K562 (cell line): ENCODE results near the gene EGFL7. TPM values are rescaled to one million over a fixed set of nuclear protein-coding genes. Genes with fewer than 3 reads are reported as not detected.

Experiments used
- FOXP1 ChIP-seq: sonication (generic); formaldehyde crosslinking; IDR thresholded peaks from 2 replicates; pipeline ENCODE4 v1.8.0; 2022; ENCODE audit warnings: mild to moderate bottlenecking, missing genetic modification reagents
- GATAD2B ChIP-seq: fragments of 450-650 bp; IDR thresholded peaks from 2 replicates; pipeline ENCODE4 v1.6.1; 2017; ENCODE audit warnings: mild to moderate bottlenecking, borderline replicate concordance
- TCFL5 ChIP-seq: fragments of 250-450 bp; sonication (Bioruptor Pico); conservative IDR thresholded peaks from 2 replicates; pipeline ENCODE4 v1.6.1; 2021; ENCODE audit warnings: mild to moderate bottlenecking, moderate library complexity, matching md5 sums
- ZBTB8A ChIP-seq: fragments of 450-650 bp; IDR thresholded peaks from 2 replicates; pipeline ENCODE4 v1.6.1; 2018; ENCODE audit warnings: mild to moderate bottlenecking, moderate library complexity; ENCODE audit not compliant: partially characterized antibody
- ZNF561 ChIP-seq: fragments of 450-650 bp; formaldehyde crosslinking; conservative IDR thresholded peaks from 2 replicates; pipeline ENCODE4 v1.4.0; 2020; ENCODE audit warnings: mild to moderate bottlenecking, moderate library complexity
- polyA plus RNA-seq, 8 experiments: library from polyadenylated mRNA; depleted of rRNA in 4 of 8; stranded (reverse) in 5 of 8; unstranded in 3 of 8; fragments of >200 nt; fragmentation: Nextera tagmentation in 2 of 8; fragmentation: Illumina TruSeq in 1 of 8; extraction: Ambion mirVana in 2 of 8; extraction: Trizol in 1 of 8; gene quantifications; 2 replicates each; pipeline versions ENCODE4 v1.2.1 to v1.2.3, GENCODE V29; 2011 to 2014; ENCODE audit warnings: inconsistent platforms in 1 of 8, missing spikeins in 1 of 8
- total RNA-seq, 7 experiments: library from RNA; depleted of rRNA in 6 of 7; stranded (reverse); fragments of >200 nt in 6 of 7; fragmentation: Illumina TruSeq in 2 of 7; extraction: Trizol in 2 of 7; gene quantifications; 2 replicates each; pipeline versions ENCODE4 v1.2.1 to v1.2.3, GENCODE V29; 2011 to 2021; ENCODE audit warnings: low replicate concordance in 1 of 7
- TF ChIP-seq, protein P1 (sequence below), 2 experiments: IDR thresholded peaks in 1 of 2; conservative IDR thresholded peaks in 1 of 2; 2 replicates each; pipeline ENCODE4 v1.6.1; 2016; ENCODE audit warnings: low read depth in 2 of 2, mild to moderate bottlenecking in 1 of 2, missing compliant biosample characterization in 1 of 2, missing genetic modification characterization in 1 of 2, moderate library complexity in 1 of 2
- TF ChIP-seq, protein P2 (sequence below): fragments of 450-650 bp; formaldehyde crosslinking; conservative IDR thresholded peaks from 2 replicates; pipeline ENCODE4 v1.4.0; 2022; ENCODE audit warnings: mild to moderate bottlenecking, missing genetic modification characterization
- TF ChIP-seq, protein P3 (sequence below): IDR thresholded peaks from 3 replicates; pipeline ENCODE4 v1.6.1; 2011; ENCODE audit warnings: borderline replicate concordance, mild to moderate bottlenecking, moderate library complexity; ENCODE audit not compliant: insufficient read length; ENCODE audit errors: extremely low read depth
- TF ChIP-seq, protein P4 (sequence below): sonication (generic); formaldehyde crosslinking; IDR thresholded peaks from 2 replicates; pipeline ENCODE4 v1.9.0; 2022; ENCODE audit warnings: mild to moderate bottlenecking, missing genetic modification reagents
- TF ChIP-seq, protein P5 (sequence below), 2 experiments: fragments of 450-650 bp in 1 of 2; sonication (generic) in 1 of 2; formaldehyde crosslinking in 1 of 2; IDR thresholded peaks in 1 of 2; conservative IDR thresholded peaks in 1 of 2; 2 replicates each; pipeline versions ENCODE4 v1.6.1 to v1.8.1; 2016 to 2023; ENCODE audit warnings: mild to moderate bottlenecking in 2 of 2, moderate library complexity in 2 of 2, inconsistent platforms in 1 of 2, missing genetic modification reagents in 1 of 2

EGFL7 gene
- total and polyA plus RNA-seq, 9 of the 15 experiments (the other 6 are each of a cell fraction or from before 2014, with no cell fraction given): 1.5 to 286 (median 55.5) TPM

DNA sequence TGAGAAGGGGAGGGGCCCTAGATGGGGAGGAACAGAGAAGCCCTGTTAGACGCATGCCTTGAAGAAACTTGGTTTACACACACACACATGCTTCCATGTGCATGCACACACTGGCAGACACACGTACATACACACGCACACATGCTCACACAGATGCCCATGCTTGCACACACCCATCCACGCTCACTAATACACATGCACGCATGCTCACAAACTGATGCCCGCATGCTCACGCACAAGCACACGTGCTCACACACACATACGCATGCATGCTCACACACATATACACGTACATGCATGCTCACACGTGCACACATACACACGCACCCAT is 32.1 kb upstream of the EGFL7 start (continued):
- TF ChIP-seq, protein P1, sequence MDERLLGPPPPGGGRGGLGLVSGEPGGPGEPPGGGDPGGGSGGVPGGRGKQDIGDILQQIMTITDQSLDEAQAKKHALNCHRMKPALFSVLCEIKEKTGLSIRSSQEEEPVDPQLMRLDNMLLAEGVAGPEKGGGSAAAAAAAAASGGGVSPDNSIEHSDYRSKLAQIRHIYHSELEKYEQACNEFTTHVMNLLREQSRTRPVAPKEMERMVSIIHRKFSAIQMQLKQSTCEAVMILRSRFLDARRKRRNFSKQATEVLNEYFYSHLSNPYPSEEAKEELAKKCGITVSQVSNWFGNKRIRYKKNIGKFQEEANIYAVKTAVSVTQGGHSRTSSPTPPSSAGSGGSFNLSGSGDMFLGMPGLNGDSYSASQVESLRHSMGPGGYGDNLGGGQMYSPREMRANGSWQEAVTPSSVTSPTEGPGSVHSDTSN (CRISPR knock-in tag; IDR thresholded peaks at IDR 0.05; ENCODE audit: low read depth): no peak
- TF ChIP-seq, protein P1 (tag; conservative IDR thresholded peaks at IDR 0.05; ENCODE audit: low read depth): no peak
- TF ChIP-seq, protein P2, sequence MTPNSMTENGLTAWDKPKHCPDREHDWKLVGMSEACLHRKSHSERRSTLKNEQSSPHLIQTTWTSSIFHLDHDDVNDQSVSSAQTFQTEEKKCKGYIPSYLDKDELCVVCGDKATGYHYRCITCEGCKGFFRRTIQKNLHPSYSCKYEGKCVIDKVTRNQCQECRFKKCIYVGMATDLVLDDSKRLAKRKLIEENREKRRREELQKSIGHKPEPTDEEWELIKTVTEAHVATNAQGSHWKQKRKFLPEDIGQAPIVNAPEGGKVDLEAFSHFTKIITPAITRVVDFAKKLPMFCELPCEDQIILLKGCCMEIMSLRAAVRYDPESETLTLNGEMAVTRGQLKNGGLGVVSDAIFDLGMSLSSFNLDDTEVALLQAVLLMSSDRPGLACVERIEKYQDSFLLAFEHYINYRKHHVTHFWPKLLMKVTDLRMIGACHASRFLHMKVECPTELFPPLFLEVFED (CRISPR knock-in tag): no peak
- TF ChIP-seq TCFL5 (CRISPR knock-in tag) (no peak), ZBTB8A (no peak), ZNF561 (CRISPR knock-in tag) (no peak), GATAD2B (no peak), FOXP1 (CRISPR knock-in tag) (0 out of 2 replicates have a peak, but pooled peaks have one; percentile 34)
- TF ChIP-seq, protein P3, sequence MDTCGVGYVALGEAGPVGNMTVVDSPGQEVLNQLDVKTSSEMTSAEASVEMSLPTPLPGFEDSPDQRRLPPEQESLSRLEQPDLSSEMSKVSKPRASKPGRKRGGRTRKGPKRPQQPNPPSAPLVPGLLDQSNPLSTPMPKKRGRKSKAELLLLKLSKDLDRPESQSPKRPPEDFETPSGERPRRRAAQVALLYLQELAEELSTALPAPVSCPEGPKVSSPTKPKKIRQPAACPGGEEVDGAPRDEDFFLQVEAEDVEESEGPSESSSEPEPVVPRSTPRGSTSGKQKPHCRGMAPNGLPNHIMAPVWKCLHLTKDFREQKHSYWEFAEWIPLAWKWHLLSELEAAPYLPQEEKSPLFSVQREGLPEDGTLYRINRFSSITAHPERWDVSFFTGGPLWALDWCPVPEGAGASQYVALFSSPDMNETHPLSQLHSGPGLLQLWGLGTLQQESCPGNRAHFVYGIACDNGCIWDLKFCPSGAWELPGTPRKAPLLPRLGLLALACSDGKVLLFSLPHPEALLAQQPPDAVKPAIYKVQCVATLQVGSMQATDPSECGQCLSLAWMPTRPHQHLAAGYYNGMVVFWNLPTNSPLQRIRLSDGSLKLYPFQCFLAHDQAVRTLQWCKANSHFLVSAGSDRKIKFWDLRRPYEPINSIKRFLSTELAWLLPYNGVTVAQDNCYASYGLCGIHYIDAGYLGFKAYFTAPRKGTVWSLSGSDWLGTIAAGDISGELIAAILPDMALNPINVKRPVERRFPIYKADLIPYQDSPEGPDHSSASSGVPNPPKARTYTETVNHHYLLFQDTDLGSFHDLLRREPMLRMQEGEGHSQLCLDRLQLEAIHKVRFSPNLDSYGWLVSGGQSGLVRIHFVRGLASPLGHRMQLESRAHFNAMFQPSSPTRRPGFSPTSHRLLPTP: no peak
- TF ChIP-seq, protein P4, sequence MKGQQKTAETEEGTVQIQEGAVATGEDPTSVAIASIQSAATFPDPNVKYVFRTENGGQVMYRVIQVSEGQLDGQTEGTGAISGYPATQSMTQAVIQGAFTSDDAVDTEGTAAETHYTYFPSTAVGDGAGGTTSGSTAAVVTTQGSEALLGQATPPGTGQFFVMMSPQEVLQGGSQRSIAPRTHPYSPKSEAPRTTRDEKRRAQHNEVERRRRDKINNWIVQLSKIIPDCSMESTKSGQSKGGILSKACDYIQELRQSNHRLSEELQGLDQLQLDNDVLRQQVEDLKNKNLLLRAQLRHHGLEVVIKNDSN (CRISPR knock-in tag): 0 out of 2 replicates have a peak, but pooled peaks have one; percentile 17
- TF ChIP-seq, protein P5, sequence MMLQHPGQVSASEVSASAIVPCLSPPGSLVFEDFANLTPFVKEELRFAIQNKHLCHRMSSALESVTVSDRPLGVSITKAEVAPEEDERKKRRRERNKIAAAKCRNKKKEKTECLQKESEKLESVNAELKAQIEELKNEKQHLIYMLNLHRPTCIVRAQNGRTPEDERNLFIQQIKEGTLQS (IDR thresholded peaks at IDR 0.05): no peak
- TF ChIP-seq, protein P5 (CRISPR knock-in tag; conservative IDR thresholded peaks at IDR 0.05): no peak
